SK-N-SH (cell line): Measurements from ENCODE around the gene PSMD8. TPM values are rescaled to one million over a fixed set of nuclear protein-coding genes. Genes with fewer than 3 reads are reported as not detected.

ENCODE experiments used
- CTCF ChIA-PET: fragments of 300-600, 350-600 bp; formaldehyde crosslinking; extraction: SDS; loops from one replicate; lab custom pipeline; 2021; lab: Yijun Ruan, JAX
- POLR2A ChIA-PET: fragments of 350-600 bp; sonication (Branson Sonifier 250); formaldehyde crosslinking; extraction: SDS; loops from one replicate; lab custom pipeline; 2020; ENCODE audit warnings: antibody characterized with exemption, inconsistent platforms; lab: Yijun Ruan, JAX
- DNase-seq: peaks from one replicate; pipeline ENCODE4 v3.0.0; 2012
- H2AFZ ChIP-seq: fragments of 200-600 bp; sonication (generic); 2 replicates; pipeline ENCODE4 v1.8.1; 2016; ENCODE audit warnings: antibody characterized with exemption, mild to moderate bottlenecking, low read depth
- H3F3A ChIP-seq: fragments of 200-600 bp; sonication (generic); replicated peaks from 2 replicates; pipeline ENCODE3; 2016; ENCODE audit warnings: antibody characterized with exemption, mild to moderate bottlenecking; ENCODE audit not compliant: insufficient read depth
- H3K27ac ChIP-seq, 2 experiments: fragments of 200-500 bp in 1 of 2; fragments of 200-600 bp in 1 of 2; sonication (Bioruptor generic) in 1 of 2; sonication (generic), shearing (Covaris generic) in 1 of 2; 2 replicates each; pipeline versions ENCODE4 v1.5.1 to v1.6.1; 2014 to 2016; ENCODE audit warnings: low read depth in 2 of 2, inconsistent platforms in 1 of 2, low read length in 1 of 2, mild to moderate bottlenecking in 1 of 2, mixed read lengths in 1 of 2
- H3K27me3 ChIP-seq: fragments of 200-600 bp; sonication (generic), shearing (Covaris generic); 2 replicates; pipeline ENCODE4 v1.6.1; 2016; ENCODE audit warnings: mixed run types; ENCODE audit not compliant: insufficient read depth
- H3K36me3 ChIP-seq, 2 experiments: fragments of 200-500 bp in 1 of 2; fragments of 200-600 bp in 1 of 2; sonication (Bioruptor generic) in 1 of 2; sonication (generic) in 1 of 2; replicated peaks in 1 of 2; 2 replicates each; pipeline versions ENCODE3 to v1.5.1; 2014 to 2016; ENCODE audit warnings: low read length in 1 of 2, mild to moderate bottlenecking in 1 of 2; ENCODE audit not compliant: insufficient read depth in 2 of 2, control insufficient read depth in 1 of 2
- H3K4me1 ChIP-seq, 2 experiments: fragments of 200-500 bp in 1 of 2; fragments of 200-600 bp in 1 of 2; sonication (Bioruptor generic) in 1 of 2; sonication (generic), shearing (Covaris generic) in 1 of 2; 2 replicates each; pipeline versions ENCODE4 v1.5.1 to v1.6.1; 2014 to 2016; ENCODE audit warnings: low read depth in 1 of 2, low read length in 1 of 2, mixed run types in 1 of 2; ENCODE audit not compliant: insufficient read depth in 2 of 2, control insufficient read depth in 1 of 2
- H3K4me2 ChIP-seq: fragments of 200-600 bp; sonication (generic), shearing (Covaris generic); 2 replicates; pipeline ENCODE4 v1.6.1; 2017; ENCODE audit warnings: mixed run types
- H3K4me3 ChIP-seq, 2 experiments: fragments of 200-500 bp in 1 of 2; fragments of 200-600 bp in 1 of 2; sonication (Bioruptor generic) in 1 of 2; sonication (generic), shearing (Covaris generic) in 1 of 2; 2 replicates each; pipeline versions ENCODE4 v1.5.1 to v1.8.1; 2014 to 2016; ENCODE audit warnings: low read depth in 2 of 2, inconsistent platforms in 1 of 2, low read length in 1 of 2, mild to moderate bottlenecking in 1 of 2, mixed read lengths in 1 of 2, moderate library complexity in 1 of 2
- H3K79me2 ChIP-seq: fragments of 200-600 bp; sonication (generic); 2 replicates; pipeline ENCODE4 v1.8.1; 2017; ENCODE audit warnings: mild to moderate bottlenecking; ENCODE audit not compliant: insufficient read depth
- H3K9ac ChIP-seq: fragments of 200-600 bp; sonication (generic); 2 replicates; pipeline ENCODE4 v1.6.1; 2017; ENCODE audit warnings: mixed run types
- H3K9me2 ChIP-seq: fragments of 200-600 bp; sonication (generic); 2 replicates; pipeline ENCODE4 v1.6.1; 2017; ENCODE audit warnings: mixed run types
- H3K9me3 ChIP-seq: fragments of 200-600 bp; sonication (generic); 2 replicates; pipeline ENCODE4 v1.6.1; 2017; ENCODE audit warnings: mixed run types, mild to moderate bottlenecking, moderate library complexity
- H4K20me1 ChIP-seq: fragments of 200-600 bp; sonication (generic); 2 replicates; pipeline ENCODE4 v1.6.1; 2017; ENCODE audit warnings: mild to moderate bottlenecking, mixed run types; ENCODE audit not compliant: insufficient read depth
- CHD2 ChIP-seq: fragments of 150-350 bp; IDR thresholded peaks from 2 replicates; pipeline ENCODE4 v1.6.1; 2018; ENCODE audit warnings: low read length; ENCODE audit not compliant: partially characterized antibody
- ELF1 ChIP-seq: IDR thresholded peaks from 2 replicates; pipeline ENCODE4 v1.4.0; 2012
- EP300 ChIP-seq, 2 experiments: IDR thresholded peaks; 2 replicates each; pipeline versions ENCODE4 v1.4.0 to v1.6.1; 2012; ENCODE audit warnings: borderline replicate concordance in 1 of 2, low read depth in 1 of 2, low read length in 1 of 2
- EZH2phosphoT487 ChIP-seq: fragments of 200-600 bp; sonication (generic); IDR thresholded peaks from 2 replicates; pipeline ENCODE4 v1.6.1; 2017; ENCODE audit warnings: low read depth, mixed run types, mild to moderate bottlenecking, antibody characterized with exemption, moderate library complexity, borderline replicate concordance
- FOXM1 ChIP-seq: IDR thresholded peaks from 2 replicates; pipeline ENCODE4 v1.4.0; 2012; ENCODE audit warnings: low read depth, mild to moderate bottlenecking
- GATA2 ChIP-seq: sonication (generic); formaldehyde crosslinking; IDR thresholded peaks from 2 replicates; pipeline ENCODE4 v1.5.0; 2020; ENCODE audit warnings: mild to moderate bottlenecking, missing genetic modification reagents
- MAX ChIP-seq: IDR thresholded peaks from 2 replicates; pipeline ENCODE4 v1.4.0; 2012; ENCODE audit warnings: low read depth
- RAD21 ChIP-seq: IDR thresholded peaks from 2 replicates; pipeline ENCODE4 v1.6.1; 2012; ENCODE audit warnings: mild to moderate bottlenecking, low read length
- RFX5 ChIP-seq: IDR thresholded peaks from 2 replicates; pipeline ENCODE4 v1.6.1; 2012; ENCODE audit warnings: mild to moderate bottlenecking, improper control_type of control experiment, low read length
- SMC3 ChIP-seq: IDR thresholded peaks from 2 replicates; pipeline ENCODE4 v1.6.1; 2012; ENCODE audit warnings: low read depth, low read length, improper control_type of control experiment
- TCF12 ChIP-seq: IDR thresholded peaks from 2 replicates; pipeline ENCODE4 v1.4.0; 2012
- TEAD4 ChIP-seq: IDR thresholded peaks from 2 replicates; pipeline ENCODE4 v1.4.0; 2012; ENCODE audit warnings: mild to moderate bottlenecking, borderline replicate concordance; ENCODE audit not compliant: insufficient read depth
- WGBS: methylation state at CpG from one replicate; pipeline ENCODE4 v1.1.6; 2017; ENCODE audit warnings: low lambda C conversion rate; 5-methylcytosine and 5-hydroxymethylcytosine counted together
- polyA plus RNA-seq, 3 experiments: library from polyadenylated mRNA; depleted of rRNA; stranded (reverse); fragments of >200 nt; gene quantifications; 2 replicates each; pipeline ENCODE4 v1.2.3, GENCODE V29; 2012
- TF ChIP-seq, protein P1 (sequence below): IDR thresholded peaks from 2 replicates; pipeline ENCODE4 v1.4.0; 2012; ENCODE audit warnings: low read depth, borderline replicate concordance
- TF ChIP-seq, protein P2 (sequence below): IDR thresholded peaks from 2 replicates; pipeline ENCODE4; 2012
- TF ChIP-seq, protein P3 (sequence below): IDR thresholded peaks from 2 replicates; pipeline ENCODE4 v1.4.0; 2012; ENCODE audit warnings: low read depth, borderline replicate concordance

Gene PSMD8
- polyA plus RNA-seq, 1 of the 3 experiments (the other 2 are of a cell fraction), result 400 TPM

GRCh38 chr19:38388349-38389100 lies 14.2 kb downstream of the PSMD8 start, which contains the start of gene SPRED3:
SPRED3 (plus strand) TSS chr19:38388697; CDS start chr19:38390303, 1,606 bp downstream.
- Histone ChIP-seq H3K4me2 (peak within 1 kb of the TSS; percentile 98), H3K9me3 (no peaks in the 10 kb centered on the region), H3K79me2 (peaks cover 30% of the 10 kb centered on the region), H3K9me2 (no peaks in the 10 kb centered on the region), H3F3A (peaks cover 19% of the 10 kb centered on the region), H3K9ac (peak within 1 kb of the TSS; percentile 95), H3K36me3 (peaks cover 21% of the 10 kb centered on the region in 2 experiments), H4K20me1 (0 out of 2 replicates have a peak, but pooled peaks cover 5% of the 10 kb centered on the region), H3K27ac (peak within 1 kb of the TSS; percentile 88 to 95), H3K27me3 (no peaks in the 10 kb centered on the region), H3K4me1 (peaks cover 9 to 13% of the 10 kb centered on the region in 2 experiments; a peak in 2 of 4 replicates), H2AFZ (peak within 1 kb of the TSS; percentile 85; the same call in 1 of the 2 replicates), H3K4me3 (peak within 1 kb of the TSS; percentile 84 to 99)
- TF ChIP-seq, protein P1, sequence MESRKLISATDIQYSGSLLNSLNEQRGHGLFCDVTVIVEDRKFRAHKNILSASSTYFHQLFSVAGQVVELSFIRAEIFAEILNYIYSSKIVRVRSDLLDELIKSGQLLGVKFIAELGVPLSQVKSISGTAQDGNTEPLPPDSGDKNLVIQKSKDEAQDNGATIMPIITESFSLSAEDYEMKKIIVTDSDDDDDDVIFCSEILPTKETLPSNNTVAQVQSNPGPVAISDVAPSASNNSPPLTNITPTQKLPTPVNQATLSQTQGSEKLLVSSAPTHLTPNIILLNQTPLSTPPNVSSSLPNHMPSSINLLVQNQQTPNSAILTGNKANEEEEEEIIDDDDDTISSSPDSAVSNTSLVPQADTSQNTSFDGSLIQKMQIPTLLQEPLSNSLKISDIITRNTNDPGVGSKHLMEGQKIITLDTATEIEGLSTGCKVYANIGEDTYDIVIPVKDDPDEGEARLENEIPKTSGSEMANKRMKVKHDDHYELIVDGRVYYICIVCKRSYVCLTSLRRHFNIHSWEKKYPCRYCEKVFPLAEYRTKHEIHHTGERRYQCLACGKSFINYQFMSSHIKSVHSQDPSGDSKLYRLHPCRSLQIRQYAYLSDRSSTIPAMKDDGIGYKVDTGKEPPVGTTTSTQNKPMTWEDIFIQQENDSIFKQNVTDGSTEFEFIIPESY, result no peak
- no peak for TF ChIP-seq GATA2 (CRISPR knock-in tag)
- peak; percentile 70 for TF ChIP-seq CHD2
- no peak for TF ChIP-seq MAX
- TF ChIP-seq, protein P2, sequence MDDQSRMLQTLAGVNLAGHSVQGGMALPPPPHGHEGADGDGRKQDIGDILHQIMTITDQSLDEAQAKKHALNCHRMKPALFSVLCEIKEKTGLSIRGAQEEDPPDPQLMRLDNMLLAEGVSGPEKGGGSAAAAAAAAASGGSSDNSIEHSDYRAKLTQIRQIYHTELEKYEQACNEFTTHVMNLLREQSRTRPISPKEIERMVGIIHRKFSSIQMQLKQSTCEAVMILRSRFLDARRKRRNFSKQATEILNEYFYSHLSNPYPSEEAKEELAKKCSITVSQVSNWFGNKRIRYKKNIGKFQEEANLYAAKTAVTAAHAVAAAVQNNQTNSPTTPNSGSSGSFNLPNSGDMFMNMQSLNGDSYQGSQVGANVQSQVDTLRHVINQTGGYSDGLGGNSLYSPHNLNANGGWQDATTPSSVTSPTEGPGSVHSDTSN, result no peak; the same call in 1 of the 2 replicates
- peak; percentile 90 for DNase-seq
- POLR2A ChIA-PET, result interaction anchor here (0.5 to 4.1 kb wide), 5 partner anchors 13 to 28 kb away, joined by 3 to 30 read pairs (median 7); partner anchors contain the start of genes FAM98C and PSMD8
- WGBS, result 2% methylated on average over 29 of the region's 46 CpGs
- CTCF ChIA-PET, result interaction anchor here (0.9 to 4.1 kb wide), 6 partner anchors 14 to 490 kb away, joined by 3 to 34 read pairs (median 4); partner anchors contain the start of genes CATSPERG, FAM98C and PSMD8

DNA sequence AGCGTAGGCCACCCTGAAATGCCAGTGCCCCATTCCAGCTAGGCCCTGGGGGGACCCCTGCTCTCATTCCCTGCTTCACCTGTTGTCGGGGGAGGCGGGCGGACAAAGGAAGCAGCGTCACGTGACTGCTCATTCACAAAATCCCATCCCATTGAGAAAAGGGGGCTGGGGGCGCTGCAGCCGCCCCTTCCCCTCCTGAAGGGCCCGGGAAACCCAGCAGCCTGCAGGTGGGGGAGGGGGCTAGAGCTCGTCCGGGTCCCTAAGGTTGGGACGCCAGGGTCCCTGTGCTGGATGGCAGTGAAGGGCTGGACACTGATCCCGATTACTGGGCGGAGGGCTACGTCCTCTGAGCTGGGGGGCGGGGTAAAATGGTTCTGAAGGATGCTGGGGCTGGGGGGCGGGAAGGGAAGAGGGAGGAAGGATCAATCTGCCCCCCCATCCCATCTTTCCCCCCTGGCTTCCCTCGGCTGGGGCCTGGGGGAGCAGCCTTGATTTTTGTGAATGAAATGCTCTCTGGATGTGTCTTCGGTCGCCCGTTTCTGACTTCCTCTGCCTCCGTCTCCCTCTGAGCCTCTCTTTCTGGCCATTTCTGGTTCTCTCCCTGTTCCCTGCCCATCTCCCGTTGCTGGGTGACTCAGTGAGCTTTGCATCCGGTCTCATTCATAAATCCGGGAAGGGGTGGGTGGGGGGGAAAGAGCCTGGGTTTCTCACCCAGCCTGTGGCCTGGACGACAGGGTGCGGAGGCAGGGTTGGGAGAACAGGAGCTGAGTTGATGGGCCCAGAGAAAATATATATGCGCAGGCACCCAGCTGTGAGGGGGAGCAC lies 14.9 kb downstream of the PSMD8 start:
- Histone ChIP-seq H3K4me1 (peaks cover 9 to 13% of the 10 kb centered on the region in 2 experiments; a peak in 2 of 4 replicates), H3K9me2 (no peaks in the 10 kb centered on the region), H3K9ac (peak overlapping the region; percentile 95), H3K27me3 (no peaks in the 10 kb centered on the region), H3K4me3 (peak overlapping the region; percentile 84 to 99), H3K27ac (peak overlapping the region; percentile 88 to 95), H3K79me2 (peaks cover 32% of the 10 kb centered on the region), H3K36me3 (peaks cover 22 to 23% of the 10 kb centered on the region in 2 experiments), H3F3A (peaks cover 19% of the 10 kb centered on the region), H3K4me2 (peak overlapping the region; percentile 98), H2AFZ (peak overlapping the region; percentile 70; the same call in 1 of the 2 replicates), H4K20me1 (0 out of 2 replicates have a peak, but pooled peaks cover 3% of the 10 kb centered on the region), H3K9me3 (no peaks in the 10 kb centered on the region)
- POLR2A ChIA-PET, result interaction anchor here (1.3 to 4.1 kb wide), 4 partner anchors 12 to 29 kb away, joined by 6 to 30 read pairs (median 18); partner anchors contain the start of genes FAM98C and PSMD8
- CTCF ChIA-PET, result interaction anchor here (0.9 to 4.1 kb wide), 8 partner anchors 14 to 491 kb away, joined by 3 to 34 read pairs (median 4); partner anchors contain the start of genes CATSPERG, FAM98C and PSMD8
- DNase-seq, result peak; percentile 80
- WGBS, result 12% methylated on average over 23 of the region's 28 CpGs
- TF ChIP-seq EZH2phosphoT487, result no peak
- TF ChIP-seq, protein P3, sequence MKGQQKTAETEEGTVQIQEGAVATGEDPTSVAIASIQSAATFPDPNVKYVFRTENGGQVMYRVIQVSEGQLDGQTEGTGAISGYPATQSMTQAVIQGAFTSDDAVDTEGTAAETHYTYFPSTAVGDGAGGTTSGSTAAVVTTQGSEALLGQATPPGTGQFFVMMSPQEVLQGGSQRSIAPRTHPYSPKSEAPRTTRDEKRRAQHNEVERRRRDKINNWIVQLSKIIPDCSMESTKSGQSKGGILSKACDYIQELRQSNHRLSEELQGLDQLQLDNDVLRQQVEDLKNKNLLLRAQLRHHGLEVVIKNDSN, result peak; percentile 90
- no peak for TF ChIP-seq GATA2 (CRISPR knock-in tag)
- no peak for TF ChIP-seq EP300 (IDR thresholded peaks at IDR 0.05; ENCODE audit: borderline replicate concordance in 1 of 2, low read depth in 1 of 2, low read length in 1 of 2)
- no peak for TF ChIP-seq TEAD4
- no peak for TF ChIP-seq FOXM1
- TF ChIP-seq TCF12, result no peak
- TF ChIP-seq MAX, result no peak
- no peak for TF ChIP-seq RFX5
- TF ChIP-seq, protein P1, result no peak
- no peak for TF ChIP-seq RAD21
- TF ChIP-seq ELF1, result no peak
- no peak for TF ChIP-seq SMC3
